IPS DF 6.9 (cell line): ENCODE measurements around the gene POTEB3.
"Not testable (repeated sequence)": the region's sequence is repeated elsewhere in the genome, so short reads cannot be mapped to it uniquely, and the experiment has no call there.

Source experiments
- DNase-seq: peaks from one replicate; pipeline ENCODE4 v3.0.0-alpha.2; 2013; ENCODE audit warnings: low read depth, low spot score
- H3K27ac ChIP-seq: one replicate; pipeline ENCODE4 v1.5.1; 2013; ENCODE audit warnings: low read length, control low read depth
- H3K27me3 ChIP-seq: 2 replicates; pipeline ENCODE4 v1.6.1; 2013; ENCODE audit warnings: mild to moderate bottlenecking, low read length; ENCODE audit not compliant: control insufficient read depth, insufficient read depth
- H3K36me3 ChIP-seq: 2 replicates; pipeline ENCODE4 v1.6.1; 2013; ENCODE audit warnings: low read length; ENCODE audit not compliant: control insufficient read depth, insufficient read depth
- H3K4me1 ChIP-seq: 2 replicates; pipeline ENCODE4 v1.6.1; 2013; ENCODE audit warnings: low read length; ENCODE audit not compliant: control insufficient read depth, insufficient read depth
- H3K4me3 ChIP-seq: 2 replicates; pipeline ENCODE4 v1.5.1; 2013; ENCODE audit warnings: mild to moderate bottlenecking, low read length
- H3K9me3 ChIP-seq: 2 replicates; pipeline ENCODE4 v1.6.1; 2013; ENCODE audit warnings: low read length, inconsistent platforms; ENCODE audit not compliant: control insufficient read depth, insufficient read depth
- WGBS: extraction: QIAGEN DNeasy Blood & Tissue Kit; methylation state at CpG from one replicate; pipeline ENCODE4 v1.1.7; 2013; ENCODE audit warnings: mixed read lengths, missing lambda C conversion rate; ENCODE audit not compliant: insufficient read length, insufficient coverage; 5-methylcytosine and 5-hydroxymethylcytosine counted together

Gene POTEB3

GRCh38 chr15:21383866-21384485 is 56.3 kb downstream of the POTEB3 start:
- H3K36me3 ChIP-seq, H3K4me3 ChIP-seq, H3K27me3 ChIP-seq, H3K9me3 ChIP-seq, DNase-seq, H3K4me1 ChIP-seq, H3K27ac ChIP-seq: not testable (repeated sequence)
- no CpG with 5 or more reads among the region's 24 CpGs for WGBS

GRCh38 chr15:21373682-21374081 is 66.6 kb downstream of the POTEB3 start:
- H3K9me3 ChIP-seq, H3K36me3 ChIP-seq, H3K4me3 ChIP-seq, H3K4me1 ChIP-seq, H3K27me3 ChIP-seq, H3K27ac ChIP-seq, DNase-seq: not testable (repeated sequence)
- WGBS, result no CpG with 5 or more reads among the region's 18 CpGs

- not testable (repeated sequence) for H3K27me3 ChIP-seq, H3K9me3 ChIP-seq, H3K36me3 ChIP-seq, H3K4me1 ChIP-seq, H3K27ac ChIP-seq, H3K4me3 ChIP-seq, DNase-seq
- WGBS, result no CpG with 5 or more reads among the region's 26 CpGs
Measured at GRCh38 chr15:21369177-21369576, 71.1 kb downstream of the POTEB3 start.

GRCh38 chr15:21368625-21369024 is 71.7 kb downstream of the POTEB3 start:
- not testable (repeated sequence) for H3K36me3 ChIP-seq, DNase-seq, H3K9me3 ChIP-seq, H3K27me3 ChIP-seq, H3K4me3 ChIP-seq, H3K27ac ChIP-seq, H3K4me1 ChIP-seq
- no CpG with 5 or more reads among the region's 22 CpGs for WGBS
